DMS79 (cell line): ENCODE results near the gene AGXT.
A peak's percentile ranks its signal among the peaks of the same experiment; 100 is the strongest.

Experiments
- DNase-seq: peaks from one replicate; lab custom pipeline; 2025; lab: John Stamatoyannopoulos, UW

AGXT gene

DNA sequence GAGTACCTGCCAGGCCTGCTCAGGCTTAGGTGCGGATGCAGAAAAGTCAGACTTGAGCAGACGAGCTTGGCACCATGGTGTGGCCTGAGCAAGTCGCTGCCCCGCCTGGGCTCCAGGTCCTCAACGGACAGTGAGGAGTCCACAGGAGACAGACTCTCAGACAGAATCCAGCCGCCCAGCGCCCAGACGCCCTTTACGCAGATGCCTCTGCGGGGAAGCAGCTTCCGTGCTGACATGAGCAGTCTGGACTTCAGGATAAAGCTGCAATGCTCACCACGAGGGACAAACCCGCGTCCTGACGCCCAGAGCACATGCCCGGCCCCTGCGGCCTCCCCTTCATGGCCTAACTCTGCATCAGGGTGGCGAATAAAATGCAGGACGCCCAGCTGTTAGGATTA, 30.8 kb downstream of the AGXT start:
- DNase-seq: no peak

DNA sequence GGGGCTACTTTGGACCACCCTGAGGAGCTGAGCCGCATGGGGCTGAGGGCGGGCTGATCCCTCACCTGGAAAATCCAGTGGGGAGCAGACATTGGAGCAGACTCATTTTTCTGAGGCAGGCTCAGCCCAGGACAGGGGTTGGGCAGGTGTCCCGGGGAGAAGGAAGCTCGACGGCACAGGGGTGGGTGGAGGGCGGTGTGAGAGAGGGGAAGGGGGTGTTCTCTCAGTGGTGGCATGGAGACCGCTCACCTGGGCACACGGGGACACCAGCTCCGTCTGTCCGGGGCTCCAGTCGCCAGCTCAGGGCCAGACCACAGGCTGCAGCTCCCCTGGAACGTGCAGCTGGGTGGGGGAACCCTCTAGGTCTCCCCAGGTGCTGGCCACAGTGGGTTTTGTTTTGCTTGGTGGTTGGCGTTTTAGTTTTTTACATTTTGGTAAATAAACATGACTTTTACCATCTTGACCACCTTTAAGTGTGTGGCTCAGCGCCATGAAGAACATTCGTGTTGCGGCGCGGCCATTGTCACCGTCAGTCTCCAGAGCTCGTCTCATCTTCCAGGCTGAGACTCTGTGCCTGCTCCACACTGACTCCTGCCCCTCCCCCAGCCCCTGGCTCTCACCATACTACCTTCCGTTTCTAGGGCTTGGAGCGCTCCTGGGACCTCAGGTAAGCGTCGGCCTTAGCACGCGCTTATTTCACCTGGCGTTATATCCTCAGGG, 31.7 kb downstream of the AGXT start:
- no peak for DNase-seq

- no peak for DNase-seq
Measured at GRCh38 chr2:240901986-240902614, 33.5 kb downstream of the AGXT start.

- no peak for DNase-seq
Measured at GRCh38 chr2:240902615-240903041, 34.0 kb downstream of the AGXT start.

GRCh38 chr2:240903191-240904060, 34.8 kb downstream of the AGXT start:
- no peak for DNase-seq

DNA sequence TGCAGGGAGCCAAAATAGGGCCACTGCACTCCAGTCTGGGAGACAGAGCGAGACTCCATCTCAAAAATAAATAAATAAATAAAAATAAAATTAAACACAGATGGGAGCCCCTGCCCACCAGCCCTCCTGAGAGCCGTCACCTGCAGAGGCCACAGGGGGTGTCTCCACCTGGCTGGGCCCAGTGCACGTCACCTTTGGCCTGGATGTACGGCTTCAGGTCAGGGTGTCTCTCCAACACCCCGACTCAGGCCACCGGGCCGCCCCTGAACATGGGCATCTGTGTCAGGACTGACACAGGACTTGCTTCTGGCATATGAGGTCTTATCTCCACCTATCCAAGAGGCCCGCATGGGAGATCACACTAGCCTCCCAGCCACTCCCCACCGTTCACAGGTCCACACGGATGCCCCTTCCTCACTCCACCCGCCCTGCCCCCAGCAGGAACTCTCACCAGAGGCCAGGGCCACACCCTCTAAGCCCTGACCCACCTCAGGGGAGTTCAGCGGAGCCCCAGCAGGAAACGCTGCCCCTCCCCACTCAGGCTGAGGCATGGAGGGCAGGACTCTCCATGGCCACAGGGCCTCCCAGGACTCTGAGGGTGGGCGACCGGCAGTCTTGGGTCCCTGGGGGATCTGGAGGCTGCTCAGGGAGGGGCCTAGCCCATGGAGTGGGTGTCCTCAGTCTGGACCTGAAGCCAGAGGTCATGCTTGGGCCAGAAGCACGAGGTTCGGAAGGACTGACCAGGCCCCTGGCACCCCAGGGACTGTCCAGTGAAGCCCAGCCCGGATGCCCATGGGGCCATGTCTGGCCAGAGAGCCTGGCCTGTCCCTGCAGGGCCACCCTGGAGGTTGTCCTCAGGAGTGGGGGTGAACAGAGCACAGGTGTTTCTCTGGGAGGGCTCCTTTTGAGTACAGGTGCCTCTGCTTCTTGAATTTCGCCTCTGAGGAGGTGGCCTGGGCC, 35.9 kb downstream of the AGXT start:
- DNase-seq: no peak

DNA sequence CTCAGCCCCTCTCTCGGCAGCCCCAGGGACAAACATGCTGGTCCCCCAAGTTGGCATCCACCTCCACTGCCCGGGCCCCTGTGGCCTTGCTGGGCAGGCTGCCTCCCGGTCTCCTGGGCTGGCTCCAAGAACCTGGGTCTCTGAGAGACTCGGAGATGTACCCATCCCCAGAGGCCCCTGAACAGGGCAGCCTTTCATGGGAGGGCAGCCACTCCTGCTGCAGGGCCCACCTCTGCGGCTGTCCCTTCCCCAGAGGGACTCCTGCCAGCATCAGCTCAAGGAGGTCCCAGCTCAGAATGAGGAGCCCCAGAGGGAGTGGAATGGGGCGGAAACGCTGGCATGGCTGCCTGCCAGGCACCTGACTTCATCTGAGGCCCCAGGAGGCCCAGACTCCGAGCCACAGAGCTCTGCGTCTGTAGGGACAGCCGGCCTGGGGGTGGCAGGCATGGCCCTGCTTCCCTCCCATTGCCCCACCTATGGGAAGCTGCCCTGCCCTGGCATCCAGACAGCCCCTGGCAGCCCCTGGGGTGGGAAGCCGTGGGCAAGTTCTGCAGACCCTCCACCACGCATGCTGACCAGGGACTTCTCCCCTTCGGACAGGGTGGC, 36.7 kb downstream of the AGXT start:
- peak; percentile 41 for DNase-seq

DNA sequence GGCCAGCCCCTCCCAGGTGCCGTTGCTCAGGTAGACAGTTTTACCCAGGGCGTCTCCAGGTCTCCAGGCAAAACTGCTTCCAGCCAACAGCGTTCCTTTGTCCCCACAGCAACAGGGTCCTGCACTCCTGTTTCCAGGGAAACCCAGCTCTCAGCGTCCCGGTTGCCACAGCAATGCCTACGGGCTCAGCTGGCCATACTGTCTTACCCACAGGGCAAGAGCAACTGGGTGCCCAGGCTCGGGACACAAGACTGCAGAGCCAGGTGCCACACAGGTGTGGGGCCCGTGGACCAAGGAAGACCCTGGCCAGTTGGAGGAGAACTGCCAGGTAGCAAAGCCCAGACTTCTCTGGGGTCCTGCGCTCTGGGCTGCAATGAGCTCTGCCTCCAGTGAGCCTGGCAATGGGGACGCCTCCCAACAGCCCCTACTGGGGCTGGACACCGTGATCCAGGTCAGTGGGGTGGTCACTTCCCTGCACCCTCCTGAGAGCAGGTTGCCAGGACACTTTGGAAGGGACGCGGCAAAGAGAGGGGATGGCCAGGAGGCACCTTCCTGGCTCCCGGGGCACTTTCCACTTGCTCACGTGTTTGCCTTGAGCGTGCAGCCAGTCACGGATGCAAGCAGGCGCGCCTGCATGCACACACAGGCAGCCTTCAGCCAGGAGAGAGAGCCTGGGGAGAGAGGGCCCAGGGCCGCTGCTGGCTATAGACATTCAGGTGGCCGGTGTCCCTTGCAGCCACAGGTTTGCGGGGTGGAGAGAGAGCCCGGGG, 37.7 kb downstream of the AGXT start, which contains the start of gene CROCC2:
TSS of gene CROCC2 (plus strand) at position 196 of the 770 bp plus-strand sequence. CDS start at position 374, 178 bp downstream.
- DNase-seq: peak; percentile 64

DNA sequence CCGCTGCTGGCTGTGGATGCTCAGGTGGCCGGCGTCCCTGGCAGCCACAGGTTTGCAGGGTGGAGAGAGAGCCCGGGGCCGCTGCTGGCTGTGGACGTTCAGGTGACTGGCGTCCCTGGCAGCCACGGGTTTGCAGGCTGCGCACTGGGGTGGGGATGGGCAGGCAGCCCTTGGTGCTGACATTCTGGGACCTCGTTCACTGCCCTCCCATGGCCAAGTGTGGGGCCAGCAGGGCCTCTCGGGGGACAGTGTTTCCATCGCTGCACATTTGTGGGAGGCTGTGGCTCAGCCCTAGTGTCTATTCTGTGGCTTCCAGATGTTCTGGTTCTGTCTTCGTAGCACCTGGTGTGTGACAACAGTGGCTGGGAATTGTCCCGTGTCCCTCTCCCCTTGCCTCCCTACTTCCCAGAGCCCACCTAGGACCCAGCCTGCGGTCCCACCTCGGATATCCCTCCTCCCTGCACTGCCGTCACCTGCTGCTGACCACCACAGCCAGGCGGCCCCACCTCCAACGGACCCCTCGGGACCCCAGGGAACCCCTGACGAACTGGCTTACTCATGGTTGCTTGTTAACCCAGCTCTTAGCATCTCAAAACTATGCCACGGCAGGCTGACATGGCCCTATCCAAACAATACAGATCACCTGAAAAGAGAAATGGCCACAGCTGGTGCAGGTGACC, 38.4 kb downstream of the AGXT start:
- no peak for DNase-seq

- no peak for DNase-seq
Measured at GRCh38 chr2:240909216-240909974, 40.8 kb downstream of the AGXT start.

- no peak for DNase-seq
Measured at GRCh38 chr2:240911641-240912265, 43.1 kb downstream of the AGXT start.

GRCh38 chr2:240912878-240913809, 44.5 kb downstream of the AGXT start:
- no peak for DNase-seq

- no peak for DNase-seq
Measured at GRCh38 chr2:240913810-240914644, 45.4 kb downstream of the AGXT start.

DNA sequence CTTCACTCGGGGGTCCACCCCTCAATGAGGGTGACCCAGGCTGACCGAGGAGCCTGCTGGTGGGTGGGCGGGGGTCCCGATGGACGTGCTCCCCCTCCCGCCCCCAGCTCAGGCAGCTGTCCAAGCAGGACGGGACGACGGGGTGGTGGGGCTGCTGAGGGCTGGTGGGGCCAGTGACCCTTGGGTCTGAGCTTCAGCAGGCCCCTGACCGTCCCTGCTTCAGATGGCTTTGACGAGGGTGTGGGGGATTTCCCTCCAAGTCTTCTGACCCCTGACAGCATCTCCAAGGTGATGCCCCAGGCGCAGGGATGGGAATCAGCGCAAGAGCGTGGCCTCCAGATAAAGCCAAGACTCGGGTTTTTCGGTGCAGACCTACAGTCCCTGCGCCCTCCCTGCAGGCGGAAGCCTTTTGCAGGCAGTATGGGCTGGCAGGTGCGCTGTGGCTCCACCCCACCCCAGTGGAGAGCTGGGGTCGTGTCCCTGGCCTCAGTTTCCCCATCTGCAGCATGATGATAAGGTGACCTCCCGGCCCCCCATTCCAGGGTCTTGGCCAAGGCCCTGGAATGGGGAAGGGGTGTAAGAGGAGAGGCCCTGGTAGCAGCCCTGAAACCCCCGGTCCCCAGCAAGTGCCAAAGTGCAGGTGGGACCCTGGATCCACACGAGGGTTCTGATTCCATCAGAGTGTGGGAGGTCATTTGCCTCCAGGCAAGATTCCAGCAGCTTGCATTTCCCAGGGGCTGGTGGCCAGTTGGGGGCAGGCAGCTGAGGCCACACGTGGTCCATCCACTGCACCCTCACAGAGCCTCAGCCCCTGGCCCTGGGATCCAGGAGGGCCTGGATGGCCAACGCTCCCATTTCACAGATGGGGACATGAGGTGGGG, 46.3 kb downstream of the AGXT start:
- DNase-seq: no peak
